MG63 (cell line): ENCODE results near the gene SND1. TPM values are rescaled to one million over a fixed set of nuclear protein-coding genes. Genes with fewer than 3 reads are reported as not detected.
A peak's percentile ranks its signal among the peaks of the same experiment; 100 is the strongest.

ENCODE experiments used
- DNase-seq: peaks from one replicate; pipeline ENCODE4 v3.0.0-alpha.2; 2020
- H3K27me3 ChIP-seq: fragments of 250-450 bp; sonication (Bioruptor Pico); 2 replicates; pipeline ENCODE4 v1.5.1; 2020; ENCODE audit warnings: mild to moderate bottlenecking, moderate library complexity
- H3K36me3 ChIP-seq: fragments of 250-450 bp; sonication (Bioruptor Pico); 2 replicates; pipeline ENCODE4 v1.5.1; 2020; ENCODE audit warnings: mild to moderate bottlenecking, moderate library complexity
- H3K4me3 ChIP-seq: fragments of 250-450 bp; sonication (Bioruptor Pico); 2 replicates; pipeline ENCODE4 v1.5.1; 2020; ENCODE audit warnings: mild to moderate bottlenecking, moderate library complexity
- H3K9me3 ChIP-seq: fragments of 250-450 bp; sonication (Bioruptor Pico); 2 replicates; pipeline ENCODE4 v1.5.1; 2020; ENCODE audit warnings: mild to moderate bottlenecking, moderate library complexity
- total RNA-seq: library from RNA; depleted of rRNA; stranded (reverse); fragments of >200 nt; shearing (Covaris generic); gene quantifications from 2 replicates; pipeline ENCODE4 v1.2.3, GENCODE V29; 2014; ENCODE audit warnings: low replicate concordance; rRNA removed

Gene SND1
- total RNA-seq: 66.2 and 66.4 TPM in 2 replicates

- Histone ChIP-seq H3K9me3 (no peaks in the 10 kb centered on the region), H3K36me3 (peaks cover 10% of the 10 kb centered on the region), H3K4me3 (peak within 1 kb of the TSS; percentile 87), H3K27me3 (no peaks in the 10 kb centered on the region)
- DNase-seq: peak; percentile 98
Observed at GRCh38 chr7:127651556-127652332, at the start of gene SND1. Gene SND1 (plus strand): TSS chr7:127652194. CDS start chr7:127652374, 180 bp downstream.

GRCh38 chr7:127608446-127608845 is 43.5 kb upstream of the SND1 start:
- no peaks in the 10 kb centered on the region for H3K9me3 ChIP-seq
- no peak overlapping the region for H3K4me3 ChIP-seq
- H3K36me3 ChIP-seq: no peaks in the 10 kb centered on the region
- no peaks in the 10 kb centered on the region for H3K27me3 ChIP-seq
- no peak for DNase-seq

- no peak for DNase-seq
Observed at GRCh38 chr7:127609297-127609696, 42.7 kb upstream of the SND1 start.

GRCh38 chr7:127612263-127612662 is 39.7 kb upstream of the SND1 start:
- peaks cover 8% of the 10 kb centered on the region; the same call in 1 of the 2 replicates for H3K27me3 ChIP-seq
- no peak overlapping the region for H3K4me3 ChIP-seq
- no peaks in the 10 kb centered on the region for H3K9me3 ChIP-seq
- no peak for DNase-seq
- no peaks in the 10 kb centered on the region for H3K36me3 ChIP-seq

More at GRCh38 chr7:127609297-127609696, 42.7 kb upstream of the SND1 start:
- H3K9me3 ChIP-seq: no peaks in the 10 kb centered on the region
- H3K36me3 ChIP-seq: no peaks in the 10 kb centered on the region
- no peak overlapping the region for H3K4me3 ChIP-seq
- no peaks in the 10 kb centered on the region for H3K27me3 ChIP-seq

GRCh38 chr7:127616724-127617123 is 35.3 kb upstream of the SND1 start:
- Histone ChIP-seq H3K9me3 (no peaks in the 10 kb centered on the region), H3K27me3 (peaks cover 8% of the 10 kb centered on the region), H3K4me3 (no peak overlapping the region), H3K36me3 (no peaks in the 10 kb centered on the region)
- no peak for DNase-seq

- Histone ChIP-seq H3K27me3 (peaks cover 8% of the 10 kb centered on the region), H3K4me3 (no peak within 1 kb of the TSS), H3K36me3 (no peaks in the 10 kb centered on the region), H3K9me3 (no peaks in the 10 kb centered on the region)
- no peak for DNase-seq
Observed at GRCh38 chr7:127618042-127618441, 34.0 kb upstream of the SND1 start, which contains the start of gene PAX4. Gene PAX4 (minus strand): TSS chr7:127618142. CDS start chr7:127615928, 2,214 bp downstream.

GRCh38 chr7:127618775-127619174 is 33.2 kb upstream of the SND1 start:
- no peak overlapping the region for H3K4me3 ChIP-seq
- no peaks in the 10 kb centered on the region for H3K9me3 ChIP-seq
- no peaks in the 10 kb centered on the region for H3K36me3 ChIP-seq
- H3K27me3 ChIP-seq: peaks cover 8% of the 10 kb centered on the region
- no peak for DNase-seq

- Histone ChIP-seq H3K9me3 (no peaks in the 10 kb centered on the region), H3K36me3 (no peaks in the 10 kb centered on the region), H3K4me3 (no peak overlapping the region), H3K27me3 (peaks cover 9% of the 10 kb centered on the region)
- no peak for DNase-seq
Observed at GRCh38 chr7:127619681-127620405, 32.2 kb upstream of the SND1 start.

GRCh38 chr7:127620406-127621233 is 31.4 kb upstream of the SND1 start:
- H3K27me3 ChIP-seq: peaks cover 10% of the 10 kb centered on the region
- no peak overlapping the region for H3K4me3 ChIP-seq
- no peaks in the 10 kb centered on the region for H3K36me3 ChIP-seq
- no peaks in the 10 kb centered on the region for H3K9me3 ChIP-seq
- DNase-seq: no peak

- Histone ChIP-seq H3K27me3 (peaks cover 2% of the 10 kb centered on the region; the same call in 1 of the 2 replicates), H3K36me3 (no peaks in the 10 kb centered on the region), H3K4me3 (no peak overlapping the region), H3K9me3 (no peaks in the 10 kb centered on the region)
- DNase-seq: no peak
Observed at GRCh38 chr7:127625331-127625730, 26.7 kb upstream of the SND1 start.

GRCh38 chr7:127628445-127628844 is 23.5 kb upstream of the SND1 start:
- Histone ChIP-seq H3K27me3 (peaks cover 2% of the 10 kb centered on the region; the same call in 1 of the 2 replicates), H3K4me3 (no peak overlapping the region), H3K36me3 (no peaks in the 10 kb centered on the region), H3K9me3 (no peaks in the 10 kb centered on the region)
- no peak for DNase-seq

- Histone ChIP-seq H3K27me3 (peaks cover 2% of the 10 kb centered on the region; the same call in 1 of the 2 replicates), H3K36me3 (no peaks in the 10 kb centered on the region), H3K9me3 (no peaks in the 10 kb centered on the region), H3K4me3 (no peak overlapping the region)
- no peak for DNase-seq
Observed at GRCh38 chr7:127629268-127629854, 22.6 kb upstream of the SND1 start.

- peak; percentile 72 for DNase-seq
- Histone ChIP-seq H3K36me3 (no peaks in the 10 kb centered on the region), H3K9me3 (no peaks in the 10 kb centered on the region), H3K4me3 (no peak overlapping the region), H3K27me3 (no peaks in the 10 kb centered on the region)
Observed at GRCh38 chr7:127632276-127632910, 19.6 kb upstream of the SND1 start.

- no peak for DNase-seq
- Histone ChIP-seq H3K36me3 (no peaks in the 10 kb centered on the region), H3K4me3 (no peak overlapping the region), H3K27me3 (no peaks in the 10 kb centered on the region), H3K9me3 (no peaks in the 10 kb centered on the region)
Observed at GRCh38 chr7:127635659-127636285, 16.2 kb upstream of the SND1 start.

- H3K27me3 ChIP-seq: no peaks in the 10 kb centered on the region
- H3K4me3 ChIP-seq: no peak overlapping the region
- H3K36me3 ChIP-seq: no peaks in the 10 kb centered on the region
- no peaks in the 10 kb centered on the region for H3K9me3 ChIP-seq
- no peak for DNase-seq
Observed at GRCh38 chr7:127638197-127638596, 13.8 kb upstream of the SND1 start.

GRCh38 chr7:127644484-127644883 is 7.5 kb upstream of the SND1 start:
- Histone ChIP-seq H3K27me3 (no peaks in the 10 kb centered on the region), H3K4me3 (no peak overlapping the region), H3K9me3 (no peaks in the 10 kb centered on the region), H3K36me3 (no peaks in the 10 kb centered on the region)
- DNase-seq: no peak
